Gastroesophageal sphincter (tissue), 4 donors: Measurements from ENCODE around the gene GOLGA3. TPM values are rescaled to one million over a fixed set of nuclear protein-coding genes. Genes with fewer than 3 reads are reported as not detected.

ENCODE experiments used
- ATAC-seq: fragments of 150-250 bp; one replicate; pipeline ENCODE4 v1.9.1; 2016; ENCODE audit warnings: mild to moderate bottlenecking, moderate library complexity
- H3K27ac ChIP-seq, 4 donors: fragments of 200-600 bp; sonication (generic) in 3 of 4; 1 replicate in 3 of 4; 2 replicates in 1 of 4; pipeline ENCODE4 v1.5.1; 2016 to 2019
- H3K27me3 ChIP-seq: fragments of 200-600 bp; sonication (generic); one replicate; pipeline ENCODE4 v1.5.1; 2019
- H3K36me3 ChIP-seq, 2 donors: fragments of 200-600 bp; sonication (generic); one replicate each; pipeline ENCODE4 v1.5.1; 2019; ENCODE audit warnings: control low read depth in 1 of 2
- H3K4me1 ChIP-seq, 3 donors: fragments of 200-600 bp; sonication (generic); 1 replicate in 2 of 3; 2 replicates in 1 of 3; pipeline ENCODE4 v1.5.1; 2016 to 2019; ENCODE audit warnings: control low read depth in 2 of 3
- H3K4me3 ChIP-seq, 2 donors: fragments of 200-600 bp; sonication (generic); one replicate each; pipeline ENCODE4 v1.5.1; 2019; ENCODE audit warnings: mild to moderate bottlenecking in 1 of 2, moderate library complexity in 1 of 2
- H3K9me3 ChIP-seq, 3 donors: fragments of 200-600 bp; sonication (generic); one replicate each; pipeline ENCODE4 v1.5.1; 2017 to 2019; ENCODE audit warnings: control low read depth in 2 of 3
- CTCF ChIP-seq, 4 experiments: fragments of 200-600 bp in 2 of 4; fragments of 450-650 bp in 2 of 4; sonication (generic) in 1 of 4; IDR thresholded peaks; one replicate each; pipeline ENCODE4 v1.5.1; 2017 to 2019; ENCODE audit warnings: antibody characterized with exemption in 4 of 4, mild to moderate bottlenecking in 2 of 4, moderate library complexity in 2 of 4
- EP300 ChIP-seq: sonication (generic); formaldehyde crosslinking; IDR thresholded peaks from one replicate; pipeline ENCODE4 v1.6.1; 2017; ENCODE audit warnings: antibody characterized with exemption, mild to moderate bottlenecking
- POLR2A ChIP-seq, 2 donors: fragments of 450-650 bp; IDR thresholded peaks; one replicate each; pipeline ENCODE4 v1.6.1; 2017; ENCODE audit warnings: antibody characterized with exemption in 2 of 2, mild to moderate bottlenecking in 2 of 2, moderate library complexity in 1 of 2
- POLR2AphosphoS5 ChIP-seq: sonication (generic); formaldehyde crosslinking; IDR thresholded peaks from one replicate; pipeline ENCODE4 v1.6.1; 2017; ENCODE audit warnings: antibody characterized with exemption
- WGBS, 2 donors: methylation state at CpG; one replicate each; pipeline ENCODE4 v1.1.5; 2018; ENCODE audit warnings: low coverage in 1 of 2; 5-methylcytosine and 5-hydroxymethylcytosine counted together
- total RNA-seq, 4 donors: library from RNA; depleted of rRNA; stranded (reverse); fragments of >200 nt; gene quantifications; one replicate each; pipeline ENCODE4 v1.1.0, GENCODE V29; 2016

GOLGA3 gene
- total RNA-seq, 4 donors from 2014 or later = 54.8 to 126 (median 74.1) TPM

GRCh38 chr12:132726386-132726785 lies 102.3 kb downstream of the GOLGA3 start:
- Histone ChIP-seq H3K27ac (no peak overlapping the region), H3K4me3 (no peak overlapping the region), H3K36me3 (peaks cover 0 to 98% of the 10 kb centered on the region in 2 donors), H3K4me1 (no peaks in the 10 kb centered on the region), H3K27me3 (no peaks in the 10 kb centered on the region), H3K9me3 (no peaks in the 10 kb centered on the region)
- 88 to 96% methylated on average over 4 to 5 of the region's 12 CpGs for WGBS, 2 donors
- TF ChIP-seq CTCF (IDR thresholded peaks at IDR 0.05) (no peak), EP300 (no peak), POLR2A (IDR thresholded peaks at IDR 0.05) (no peak), POLR2AphosphoS5 (no peak)
- no peak for ATAC-seq

GRCh38 chr12:132724506-132725241 lies 104.0 kb downstream of the GOLGA3 start:
- no peaks in the 10 kb centered on the region for H3K9me3 ChIP-seq
- H3K36me3 ChIP-seq = peaks cover 0 to 98% of the 10 kb centered on the region in 2 donors
- H3K4me3 ChIP-seq = no peak overlapping the region
- H3K4me1 ChIP-seq = no peaks in the 10 kb centered on the region
- no peaks in the 10 kb centered on the region for H3K27me3 ChIP-seq
- ATAC-seq = no peak
- no peak overlapping the region for H3K27ac ChIP-seq
- no peak for TF ChIP-seq POLR2A (IDR thresholded peaks at IDR 0.05)
- TF ChIP-seq EP300 = no peak
- TF ChIP-seq CTCF (IDR thresholded peaks at IDR 0.05) = no peak
- no peak for TF ChIP-seq POLR2AphosphoS5
- 91% methylated on average over 6 of the region's 30 CpGs; no CpG with 5 or more reads in 1 of the 2 donors for WGBS, 2 donors

- no peaks in the 10 kb centered on the region for H3K4me1 ChIP-seq
- WGBS, 2 donors = 72 to 96% methylated on average over 2 of the region's 2 CpGs
- H3K36me3 ChIP-seq = peaks cover 0 to 100% of the 10 kb centered on the region in 2 donors
- no peak for TF ChIP-seq POLR2A (IDR thresholded peaks at IDR 0.05)
- TF ChIP-seq EP300 = no peak
- TF ChIP-seq CTCF (IDR thresholded peaks at IDR 0.05) = no peak
- no peak for TF ChIP-seq POLR2AphosphoS5
- no peak overlapping the region for H3K4me3 ChIP-seq
- H3K27ac ChIP-seq = no peak overlapping the region
- no peaks in the 10 kb centered on the region for H3K9me3 ChIP-seq
- H3K27me3 ChIP-seq = no peaks in the 10 kb centered on the region
- no peak for ATAC-seq
Observed at GRCh38 chr12:132723764-132724140, 104.9 kb downstream of the GOLGA3 start.

- no peak for ATAC-seq
- TF ChIP-seq POLR2A (IDR thresholded peaks at IDR 0.05) (no peak), CTCF (IDR thresholded peaks at IDR 0.05) (no peak), POLR2AphosphoS5 (no peak), EP300 (no peak)
Observed at GRCh38 chr12:132723015-132723763, 105.5 kb downstream of the GOLGA3 start.

More at GRCh38 chr12:132723015-132723763, 105.5 kb downstream of the GOLGA3 start:
- Histone ChIP-seq H3K4me1 (no peaks in the 10 kb centered on the region), H3K4me3 (no peak overlapping the region), H3K27ac (no peak overlapping the region), H3K27me3 (no peaks in the 10 kb centered on the region), H3K36me3 (peaks cover 0 to 97% of the 10 kb centered on the region in 2 donors), H3K9me3 (no peaks in the 10 kb centered on the region)
- WGBS, 2 donors = 20 to 86% methylated on average over 1 to 9 of the region's 30 CpGs
